Nucleus accumbens (tissue), 56 donors: ENCODE measurements around the gene CFAP45.
"Not testable (repeated sequence)": the region's sequence is repeated elsewhere in the genome, so short reads cannot be mapped to it uniquely, and the experiment has no call there.

Experiments
- DNase-seq, 56 donors: peaks; one replicate each; lab custom pipeline; 2025; lab: John Stamatoyannopoulos, UW

CFAP45 gene

DNA sequence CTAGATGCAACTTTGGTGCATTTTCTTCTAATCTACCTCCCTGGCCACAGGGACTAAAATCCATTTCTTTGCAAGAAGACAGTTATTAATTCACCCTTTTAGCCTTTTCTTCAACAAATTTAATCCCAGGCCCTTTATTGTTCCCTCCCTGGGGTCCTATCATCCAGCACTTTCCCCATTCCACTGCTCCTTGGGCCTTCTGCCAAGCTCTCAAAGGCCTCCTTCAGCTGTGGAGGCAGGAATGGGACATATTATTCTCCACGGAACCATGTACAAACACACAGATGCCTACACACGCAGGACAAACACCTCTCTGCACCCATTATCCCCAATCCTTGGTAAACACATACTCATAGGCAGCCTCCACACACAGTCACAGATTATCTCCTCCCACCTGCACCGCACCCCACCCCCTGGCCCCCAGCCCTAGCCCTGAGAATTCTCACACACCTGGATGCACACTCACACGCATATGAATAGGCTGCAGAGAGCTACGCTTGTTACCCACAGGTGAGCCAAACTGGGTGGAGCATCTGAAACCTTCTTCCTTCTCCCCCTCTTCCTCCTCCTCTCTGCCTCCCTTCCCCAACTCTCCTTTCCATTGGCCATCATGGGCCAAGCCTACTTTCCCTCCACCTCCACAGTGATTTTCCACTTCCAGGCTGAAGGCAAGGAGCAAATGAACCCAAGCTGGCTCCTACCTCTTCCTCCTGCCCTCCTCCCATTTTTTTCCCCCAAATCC lies 13.7 kb upstream of the CFAP45 start:
- no peak for DNase-seq

GRCh38 chr1:159911326-159912070 lies 11.5 kb upstream of the CFAP45 start:
- no peak for DNase-seq

DNA sequence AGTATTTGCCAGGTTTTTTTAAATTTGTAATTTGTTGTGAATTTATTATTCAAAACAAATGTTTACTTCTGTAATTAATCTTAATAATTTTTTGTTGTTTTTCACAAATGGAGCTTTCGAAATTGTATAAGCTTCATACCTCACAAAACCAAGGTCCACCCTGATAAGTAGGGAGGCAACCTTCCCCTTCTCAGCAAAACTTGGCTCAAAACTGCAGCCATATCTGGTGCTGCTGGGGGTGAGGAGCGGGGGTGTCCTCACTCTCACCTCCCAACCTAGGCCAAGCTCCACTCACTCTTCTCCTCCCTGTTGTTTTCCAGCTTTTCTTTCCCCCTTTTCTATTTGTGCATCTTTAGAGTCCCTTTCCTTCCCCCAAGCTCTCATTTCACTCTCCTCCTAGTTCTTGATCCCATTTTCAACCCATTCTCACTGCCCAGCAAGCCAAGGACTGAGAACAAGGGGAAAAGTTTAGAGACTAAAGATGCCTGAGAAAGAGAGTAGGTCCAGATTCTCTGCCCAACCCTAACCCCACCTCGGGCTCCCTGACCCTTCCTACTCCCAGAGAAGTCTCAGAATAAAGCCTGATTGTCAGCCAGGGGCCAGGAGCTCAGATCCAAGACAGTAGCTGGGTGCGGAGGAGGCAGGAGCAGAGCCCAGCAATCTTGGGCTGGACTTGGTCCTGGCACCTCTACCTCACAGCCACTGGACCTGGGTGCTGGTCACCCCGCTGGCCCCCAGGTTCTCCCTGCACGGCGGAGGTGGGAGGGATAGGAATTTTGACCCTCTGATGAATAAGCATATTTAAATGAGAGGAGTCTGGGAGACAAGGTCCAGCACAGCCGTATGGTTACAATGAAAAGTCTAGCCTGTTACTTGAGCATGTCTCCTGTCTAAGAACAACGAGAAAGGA lies 8.3 kb upstream of the CFAP45 start:
- DNase-seq, result no peak

DNA sequence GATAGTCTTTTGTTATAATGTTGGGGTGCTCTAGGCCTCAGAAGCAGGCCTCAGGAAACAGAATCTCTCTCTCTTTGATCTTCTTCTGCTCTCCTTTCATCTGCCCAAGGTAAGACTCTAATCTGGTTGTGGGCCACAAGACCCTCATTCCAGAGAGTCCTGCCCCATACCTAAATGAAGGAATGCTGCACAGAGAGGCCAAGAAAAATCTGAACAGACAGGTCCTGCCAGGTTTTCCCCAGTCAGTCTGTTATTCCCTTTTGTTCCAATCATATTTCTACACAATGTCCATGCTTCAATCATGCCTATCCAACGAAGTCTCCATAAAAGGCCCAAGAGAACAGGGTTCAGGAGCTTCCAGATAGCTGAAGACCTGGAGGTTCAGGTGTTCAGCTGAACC lies 7.0 kb upstream of the CFAP45 start:
- no peak for DNase-seq

- not testable (repeated sequence) for DNase-seq
These were observed 4.1 kb upstream of the CFAP45 start for GRCh38 chr1:159904036-159904435.

- no peak for DNase-seq
These were observed 2.6 kb upstream of the CFAP45 start for GRCh38 chr1:159902541-159902940.

DNA sequence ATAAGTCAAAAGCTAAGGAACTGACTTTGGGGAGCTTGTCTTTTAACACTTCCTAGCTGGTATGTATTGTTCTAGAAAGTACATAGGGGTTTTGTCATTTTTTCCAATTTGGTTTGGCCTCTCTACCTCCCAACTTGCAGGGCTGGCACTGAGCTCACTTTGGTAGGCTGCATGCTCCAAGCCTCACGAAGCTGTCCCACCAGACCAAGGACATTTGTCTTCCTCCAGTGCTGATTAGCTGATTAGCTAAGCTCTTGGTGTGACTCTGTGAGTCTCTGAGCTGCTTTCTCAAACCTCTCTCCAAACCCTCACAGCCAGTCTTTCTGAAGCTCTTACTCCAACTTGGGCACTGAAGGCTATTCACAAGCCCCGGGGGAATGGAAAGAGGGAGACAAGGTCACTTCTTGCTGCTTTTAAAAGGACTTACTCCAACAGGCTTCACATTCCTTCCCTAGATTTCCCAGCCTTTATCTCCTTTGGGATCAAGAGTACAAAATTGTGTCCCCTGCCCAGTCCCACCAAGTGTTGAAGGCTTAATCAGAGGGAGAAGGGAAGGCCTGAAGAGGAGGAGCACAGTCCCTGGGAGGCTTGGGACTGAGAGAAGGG lies 893 bp upstream of the CFAP45 start:
- DNase-seq, result no peak

DNA sequence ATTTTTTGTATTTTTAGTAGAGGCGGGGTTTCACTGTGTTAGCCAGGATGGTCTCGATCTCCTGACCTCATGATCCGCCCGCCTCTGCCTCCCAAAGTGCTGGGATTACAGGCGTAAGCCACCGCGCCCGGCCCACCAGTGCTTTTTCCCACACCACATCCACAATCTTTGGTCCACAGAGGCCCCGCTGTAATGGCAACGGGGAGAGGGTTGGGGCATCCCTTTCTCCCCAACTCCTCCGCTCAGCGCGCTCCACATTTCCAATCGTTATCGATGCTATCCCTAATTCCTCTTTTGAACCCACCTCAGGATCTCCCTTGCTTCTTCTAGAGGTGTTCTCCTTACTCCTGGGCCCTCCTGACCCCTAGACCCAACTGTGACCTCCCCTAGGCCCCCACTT lies 331 bp downstream of the CFAP45 start:
- DNase-seq, result not testable (repeated sequence)

DNA sequence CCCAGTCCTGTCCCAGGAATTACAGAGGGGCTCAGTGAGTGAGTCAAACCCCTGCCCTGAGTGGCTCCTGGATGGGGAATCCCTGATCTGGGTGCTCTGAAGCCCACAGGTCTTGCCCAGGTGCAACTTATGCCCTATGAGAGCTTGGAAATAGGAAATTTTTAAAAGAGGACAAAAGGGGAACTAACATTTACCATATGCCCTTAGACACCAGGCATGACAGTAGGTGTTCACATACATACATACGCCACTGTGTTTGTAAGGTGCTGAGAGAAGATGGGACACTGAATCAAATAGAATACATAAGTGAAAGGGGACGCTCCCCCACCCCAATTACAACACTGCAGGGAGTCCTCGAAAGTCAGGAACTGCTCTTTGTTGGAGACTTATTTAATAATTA lies 1.4 kb downstream of the CFAP45 start:
- DNase-seq, result no peak

GRCh38 chr1:159897962-159898361 lies 2.0 kb downstream of the CFAP45 start:
- DNase-seq, result no peak

DNA sequence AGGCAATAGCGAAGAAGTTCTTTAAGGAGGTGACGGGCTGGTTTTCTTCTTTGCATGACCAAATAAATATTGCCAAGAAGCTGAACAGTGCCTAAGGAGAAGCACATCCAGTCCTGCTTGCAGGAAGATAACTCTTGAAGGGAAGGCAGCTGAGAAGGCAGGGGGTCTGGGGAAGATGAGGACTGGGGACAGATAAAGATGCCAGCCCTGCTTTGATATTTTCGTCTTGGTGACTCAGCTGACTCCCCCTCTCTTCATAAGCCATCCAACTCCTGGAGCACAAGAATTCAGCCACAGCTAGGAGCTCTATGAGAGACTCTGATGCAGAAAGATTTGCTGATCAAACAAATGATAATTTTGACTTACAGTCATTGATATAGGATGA lies 3.4 kb downstream of the CFAP45 start:
- DNase-seq, result no peak

GRCh38 chr1:159895836-159896545 lies 4.0 kb downstream of the CFAP45 start:
- peak in 1 of 56 donors; percentile 8 for DNase-seq

- DNase-seq, result no peak
These were observed 4.7 kb downstream of the CFAP45 start for GRCh38 chr1:159895286-159895685.

- no peak for DNase-seq
These were observed 7.0 kb downstream of the CFAP45 start for GRCh38 chr1:159892944-159893343.

DNA sequence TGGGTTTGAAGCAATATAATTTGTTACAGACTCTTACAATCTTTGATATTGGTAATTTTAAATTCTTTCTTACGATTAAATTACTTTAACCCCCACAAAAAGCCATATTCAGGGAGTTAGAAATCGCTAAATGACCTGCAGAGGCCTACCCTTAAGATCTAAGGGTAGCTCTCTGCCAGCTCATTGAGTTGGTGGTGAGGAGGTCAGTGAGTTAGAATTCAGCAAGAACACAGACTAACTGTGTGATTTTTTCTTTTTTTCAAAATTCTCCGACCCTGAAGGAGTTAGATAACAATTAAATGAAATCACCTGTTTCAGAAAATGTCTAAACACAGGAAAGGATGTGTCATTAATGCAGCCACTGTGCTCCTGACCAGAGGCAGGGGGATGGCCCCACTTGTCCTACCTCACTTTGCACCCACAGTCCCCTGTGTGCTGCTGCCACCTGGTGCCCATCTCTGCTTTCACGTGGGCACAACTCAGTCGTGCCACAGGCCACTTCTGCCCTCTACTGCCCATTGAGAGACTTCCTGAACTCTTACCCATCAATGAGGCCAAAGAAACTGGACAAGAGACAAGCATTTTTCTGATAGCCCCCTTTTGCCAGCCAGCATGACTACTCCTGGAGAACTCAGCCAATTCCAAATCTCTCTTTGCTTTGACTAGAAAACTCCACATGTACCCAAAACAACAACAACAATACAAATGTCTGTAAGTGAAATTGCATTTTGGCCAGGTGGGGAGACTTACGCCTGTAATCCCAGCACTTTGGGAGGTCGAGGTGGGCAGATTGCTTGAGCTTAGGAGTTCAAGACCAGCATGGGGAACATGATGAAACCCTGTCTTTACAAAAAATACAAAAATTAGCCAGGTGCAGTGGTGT lies 8.4 kb downstream of the CFAP45 start:
- DNase-seq, result peak in 53 of 56 donors; percentile 11 to 88 (median 61)

GRCh38 chr1:159890390-159890789 lies 9.6 kb downstream of the CFAP45 start:
- DNase-seq, result no peak

- no peak for DNase-seq
These were observed 10.1 kb downstream of the CFAP45 start for GRCh38 chr1:159889821-159890252.

DNA sequence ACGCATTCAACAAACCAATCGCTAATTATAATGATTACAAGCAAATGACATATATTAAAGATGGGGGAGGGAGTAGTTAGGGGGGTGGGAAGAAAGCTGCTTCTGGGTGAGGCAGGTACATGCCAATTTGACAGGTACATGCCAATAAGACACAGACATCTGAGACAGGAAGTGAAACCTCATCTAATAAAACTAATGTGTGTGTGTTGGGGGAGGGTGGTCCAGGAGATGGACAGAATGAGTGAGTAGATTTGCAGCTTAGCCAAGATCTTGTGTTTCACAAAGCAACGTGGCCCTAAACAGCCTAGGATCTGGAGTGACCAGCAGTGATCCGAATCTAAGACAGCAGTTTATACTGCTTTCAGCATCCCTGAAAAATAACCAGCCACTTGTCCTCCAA lies 10.8 kb downstream of the CFAP45 start:
- DNase-seq, result no peak

- DNase-seq, result no peak
These were observed 15.7 kb downstream of the CFAP45 start for GRCh38 chr1:159884296-159884695.
